Measurements from ENCODE around the gene EXOC8. TPM values are rescaled to one million over a fixed set of nuclear protein-coding genes. Genes with fewer than 3 reads are reported as not detected.

The EXOC8 gene
- total RNA-seq, 1 experiment from 2014 or later, result 12.7 TPM

GRCh38 chr1:231348442-231348841 lies 10.8 kb upstream of the EXOC8 start (continued):
- TF ChIP-seq ZBTB33 (IDR thresholded peaks at IDR 0.05; ENCODE audit: extremely low read depth, insufficient replicate concordance, low read length), result no peak
- no peak for TF ChIP-seq POLR2A (IDR thresholded peaks at IDR 0.05; ENCODE audit: borderline replicate concordance, extremely low read depth, insufficient read depth, insufficient read length)
- no peak for TF ChIP-seq CBX3 (IDR thresholded peaks at IDR 0.05; ENCODE audit: low read depth)
- TF ChIP-seq JUND (IDR thresholded peaks at IDR 0.05), result no peak
- TF ChIP-seq EGR1 (IDR thresholded peaks at IDR 0.05; ENCODE audit: low read depth), result no peak

DNA sequence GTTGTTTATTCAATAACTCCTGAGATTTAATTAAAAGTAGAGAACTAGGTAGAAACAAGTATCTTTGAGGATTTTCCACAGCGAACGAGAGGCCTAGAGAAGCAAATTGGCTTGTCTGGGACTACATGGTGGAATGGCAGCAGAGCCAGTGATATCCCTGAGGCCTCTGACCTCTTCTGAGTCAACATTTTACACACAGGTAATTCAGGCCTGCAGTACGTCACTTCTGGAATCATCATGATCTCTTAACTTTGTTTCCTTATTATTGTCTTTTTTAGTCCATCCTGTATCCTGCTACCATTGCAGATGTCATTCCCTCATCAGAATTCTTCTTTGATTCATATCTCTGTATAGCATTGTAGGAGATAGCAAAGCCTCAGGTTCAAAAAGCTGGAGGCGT lies 10.3 kb upstream of the EXOC8 start:
- DNase-seq (ENCODE audit: low read depth, low spot score) (no peak), ATAC-seq (no peak)
- Histone ChIP-seq H3K9me3 (ENCODE audit: control insufficient read depth in 1 of 2, insufficient read depth in 1 of 2, low read depth in 1 of 2, low read length in 2 of 2) (no peaks in the 10 kb centered on the region), H3K4me1 (ENCODE audit: control insufficient read depth in 1 of 2, insufficient read depth in 2 of 2, low read length in 2 of 2) (no peaks in the 10 kb centered on the region), H3K36me3 (ENCODE audit: control insufficient read depth in 1 of 2, insufficient read depth in 2 of 2, low read length in 2 of 2) (peaks cover 22 to 23% of the 10 kb centered on the region in 2 experiments; a peak in 3 of 4 replicates), H3K4me2 (ENCODE audit: low read length) (no peak overlapping the region), H3K9me2 (ENCODE audit: insufficient read depth) (no peaks in the 10 kb centered on the region), H2AFZ (ENCODE audit: low read depth, low read length, poor library complexity, severe bottlenecking) (no peak overlapping the region), H3K27me3 (ENCODE audit: insufficient read depth, low read length) (no peaks in the 10 kb centered on the region), H3K4me3 (replicated peaks in 1 of 2; ENCODE audit: low read depth in 1 of 2, low read length in 2 of 2) (no peak overlapping the region), H3K9ac (ENCODE audit: low read length) (no peak overlapping the region), H3K79me2 (ENCODE audit: insufficient read depth, low read length) (peaks cover 15% of the 10 kb centered on the region; the same call in 1 of the 2 replicates), H3K27ac (ENCODE audit: low read depth, low read length) (no peak overlapping the region), H4K20me1 (ENCODE audit: insufficient read depth) (no peaks in the 10 kb centered on the region)
- POLR2A ChIA-PET, result no interaction called here
- CTCF ChIA-PET, result interaction anchor here (0.5 kb wide), 1 partner anchor 245 kb away, joined by 3 read pairs; no protein-coding TSS in a partner anchor
- RAD21 ChIA-PET (ENCODE audit: low non-redundant PET in 1 of 2, low total read pairs in 2 of 2, uncharacterized antibody in 2 of 2, unreplicated experiment in 2 of 2), result no interaction called here
- intact Hi-C loops (cut with micrococcal nuclease), result no loop called here
- BruUV-seq (replicated peaks), result no TSS peak
- TF ChIP-seq CBX3 (IDR thresholded peaks at IDR 0.05; ENCODE audit: low read depth), result no peak
- no peak for TF ChIP-seq JUND (IDR thresholded peaks at IDR 0.05)
- TF ChIP-seq RAD21 (IDR thresholded peaks at IDR 0.05; ENCODE audit: low read depth), result no peak
- TF ChIP-seq ATF3 (IDR thresholded peaks at IDR 0.05), result no peak
- no peak for TF ChIP-seq POLR2AphosphoS5 (IDR thresholded peaks at IDR 0.05; ENCODE audit: low read depth, low read length)
- TF ChIP-seq MAX (IDR thresholded peaks at IDR 0.05), result no peak

All from HCT116 (cell line).